ENCODE results near the gene SNCAIP. TPM values are rescaled to one million over a fixed set of nuclear protein-coding genes. Genes with fewer than 3 reads are reported as not detected.
A peak's percentile ranks its signal among the peaks of the same experiment; 100 is the strongest.

The SNCAIP gene
- total RNA-seq, 1 experiment from 2014 or later, result 3.0 TPM

- Mint-ChIP-seq H3K4me1 (peaks cover 25 to 29% of the 10 kb centered on the region in 2 experiments), H3K36me3 (ENCODE audit: insufficient read depth in 1 of 3, low read depth in 3 of 3) (no peaks in the 10 kb centered on the region), H3K4me3 (no peak overlapping the region), H3K27ac (peak overlapping the region in 2 of 3 experiments; percentile 7 to 28; a peak in 2 of 7 replicates), H3K27me3 (ENCODE audit: low read depth) (no peaks in the 10 kb centered on the region), H3K9me3 (no peaks in the 10 kb centered on the region)
- Histone ChIP-seq H3K18ac (ENCODE audit: insufficient read length, low read depth, low read length) (no peak overlapping the region), H2BK120ac (ENCODE audit: low read depth, low read length, poor library complexity, severe bottlenecking) (no peak overlapping the region), H2BK15ac (ENCODE audit: low read depth, low read length) (no peak overlapping the region), H2BK20ac (ENCODE audit: low read depth, low read length, poor library complexity, severe bottlenecking) (no peak overlapping the region), H4K5ac (ENCODE audit: insufficient read length, low read depth, low read length) (no peak overlapping the region), H3K23ac (ENCODE audit: insufficient read length, low read depth, low read length) (no peak overlapping the region), H2AFZ (ENCODE audit: low read length) (peak overlapping the region; percentile 91), H2BK12ac (ENCODE audit: insufficient read length, low read depth, low read length) (no peak overlapping the region), H3K9ac (ENCODE audit: extremely low read depth, insufficient read length, low read length) (no peak overlapping the region), H3K9me3 (ENCODE audit: control insufficient read depth, low read depth, low read length) (no peaks in the 10 kb centered on the region), H3T11ph (ENCODE audit: low read length) (no peak overlapping the region), H3K4ac (ENCODE audit: low read depth, low read length) (no peak overlapping the region), H4K8ac (replicated peaks; ENCODE audit: insufficient read length, low read depth, low read length) (no peak overlapping the region), H3K79me1 (ENCODE audit: insufficient read depth, low read depth, low read length, poor library complexity, severe bottlenecking) (no peaks in the 10 kb centered on the region), H3K14ac (ENCODE audit: insufficient read depth, low read length) (no peak overlapping the region), H2BK5ac (ENCODE audit: insufficient read length, low read length) (no peak overlapping the region), H3K27me3 (ENCODE audit: insufficient read depth, low read length) (no peaks in the 10 kb centered on the region), H3K4me2 (ENCODE audit: insufficient read depth, insufficient read length, low read length) (no peak overlapping the region), H4K91ac (ENCODE audit: insufficient read length, low read depth, low read length) (no peak overlapping the region), H2AK5ac (ENCODE audit: insufficient read length, low read length) (no peak overlapping the region), H3K27ac (ENCODE audit: insufficient read length, low read depth, low read length) (no peak overlapping the region), H3K79me2 (ENCODE audit: insufficient read depth, low read length) (no peaks in the 10 kb centered on the region), H3K23me2 (ENCODE audit: insufficient read length, low read depth, low read length, poor library complexity, severe bottlenecking) (no peaks in the 10 kb centered on the region), H3K56ac (ENCODE audit: insufficient read length, low read depth, low read length) (no peak overlapping the region), H4K20me1 (ENCODE audit: control insufficient read depth, insufficient read depth, insufficient read length) (no peaks in the 10 kb centered on the region), H3K4me1 (ENCODE audit: insufficient read depth, low read length) (no peaks in the 10 kb centered on the region)
- WGBS (ENCODE audit: extremely low coverage, insufficient read length, low lambda C conversion rate), result no CpG with 5 or more reads among the region's 2 CpGs
- DNase-seq, result no peak
- no peak for TF ChIP-seq CTCF (conservative IDR thresholded peaks at IDR 0.05)
These were observed 189.0 kb downstream of the SNCAIP start for GRCh38 chr5:122501089-122501435.
